ENCODE results near the gene IMPDH2.

- TF ChIP-seq POLR2A (IDR thresholded peaks at IDR 0.05) (no peak), CTCF (IDR thresholded peaks at IDR 0.05 in 4 of 5, conservative IDR thresholded peaks at IDR 0.05 in 1 of 5) (no peak)
Observed at GRCh38 chr3:49013113-49013737, 16.0 kb downstream of the IMPDH2 start.

All from gastrocnemius medialis (tissue), 4 donors.